CD14-positive monocyte (primary cell): ENCODE data around the gene TP53I3. TPM values are rescaled to one million over a fixed set of nuclear protein-coding genes. Genes with fewer than 3 reads are reported as not detected.
A peak's percentile ranks its signal among the peaks of the same experiment; 100 is the strongest.

Source experiments
- DNase-seq, 3 donors: peaks; one replicate each; pipeline ENCODE4 v3.0.0-alpha.2; 2011 to 2022
- H2AFZ ChIP-seq: 2 replicates; pipeline ENCODE4 v1.6.0; 2012; ENCODE audit warnings: mild to moderate bottlenecking, low read depth, low read length, inconsistent platforms; ENCODE audit not compliant: insufficient read depth, poor library complexity, severe bottlenecking
- H3K27ac ChIP-seq, 2 donors: 1 replicate in 1 of 2; 2 replicates in 1 of 2; pipeline ENCODE4 v1.5.1; 2012 to 2013; ENCODE audit warnings: low read length in 2 of 2, control low read depth in 1 of 2, inconsistent platforms in 1 of 2, low read depth in 1 of 2, mild to moderate bottlenecking in 1 of 2
- H3K27me3 ChIP-seq, 2 donors: one replicate each; pipeline versions ENCODE4 v1.6.0 to v1.6.1; 2011 to 2013; ENCODE audit warnings: low read length in 2 of 2; ENCODE audit not compliant: control insufficient read depth in 2 of 2, insufficient read depth in 2 of 2
- H3K36me3 ChIP-seq, 2 donors: replicated peaks in 1 of 2; 1 replicate in 1 of 2; 2 replicates in 1 of 2; pipeline versions ENCODE4 v1.5.1 to v1.6.1; 2012 to 2013; ENCODE audit warnings: low read length in 2 of 2, control low read depth in 1 of 2, inconsistent platforms in 1 of 2, mild to moderate bottlenecking in 1 of 2; ENCODE audit not compliant: insufficient read depth in 2 of 2, control insufficient read depth in 1 of 2
- H3K4me1 ChIP-seq, 2 donors: 1 replicate in 1 of 2; 2 replicates in 1 of 2; pipeline versions ENCODE4 v1.5.1 to v1.6.1; 2012 to 2013; ENCODE audit warnings: low read length in 2 of 2, control low read depth in 1 of 2, inconsistent platforms in 1 of 2, mild to moderate bottlenecking in 1 of 2, moderate library complexity in 1 of 2; ENCODE audit not compliant: insufficient read depth in 2 of 2, control insufficient read depth in 1 of 2
- H3K4me2 ChIP-seq: replicated peaks from 2 replicates; pipeline ENCODE3; 2012; ENCODE audit warnings: low read length, moderate library complexity, mild to moderate bottlenecking; ENCODE audit not compliant: poor library complexity, severe bottlenecking; ENCODE audit errors: extremely low read depth
- H3K4me3 ChIP-seq, 3 experiments: fragments of 200-600 bp in 1 of 3; sonication (generic) in 1 of 3; replicated peaks in 1 of 3; 1 replicate in 2 of 3; 2 replicates in 1 of 3; pipeline ENCODE4 v1.5.1; 2011 to 2013; ENCODE audit warnings: low read length in 3 of 3, mild to moderate bottlenecking in 3 of 3, control low read depth in 2 of 3, low read depth in 2 of 3, inconsistent platforms in 1 of 3, moderate library complexity in 1 of 3
- H3K79me2 ChIP-seq: 2 replicates; pipeline ENCODE4 v1.6.0; 2012; ENCODE audit warnings: mild to moderate bottlenecking, control low read depth, inconsistent platforms, low read length, moderate library complexity; ENCODE audit not compliant: insufficient read depth
- H3K9ac ChIP-seq: 2 replicates; pipeline ENCODE4 v1.6.0; 2017; ENCODE audit warnings: low read length, mild to moderate bottlenecking; ENCODE audit not compliant: insufficient read depth, poor library complexity, severe bottlenecking
- H3K9me3 ChIP-seq, 2 donors: replicated peaks in 1 of 2; 1 replicate in 1 of 2; 2 replicates in 1 of 2; pipeline versions ENCODE4 v1.5.1 to v1.6.1; 2012 to 2013; ENCODE audit warnings: low read length in 2 of 2, control low read depth in 1 of 2; ENCODE audit not compliant: control insufficient read depth in 1 of 2, insufficient read depth in 1 of 2
- H4K20me1 ChIP-seq: 2 replicates; pipeline ENCODE4 v1.6.0; 2012; ENCODE audit warnings: mild to moderate bottlenecking, low read length, control low read depth, moderate library complexity; ENCODE audit not compliant: insufficient read depth
- H3K27ac Mint-ChIP-seq, 7 donors: one replicate each; pipeline ENCODE4 v1.8.0; 2020; ENCODE audit warnings: mild to moderate bottlenecking in 7 of 7, mixed read lengths in 7 of 7, moderate library complexity in 6 of 7, inconsistent platforms in 2 of 7
- H3K27me3 Mint-ChIP-seq, 3 donors: one replicate each; pipeline ENCODE4 v1.8.0; 2021 to 2022; ENCODE audit warnings: low read depth in 3 of 3, mild to moderate bottlenecking in 3 of 3, mixed read lengths in 3 of 3, moderate library complexity in 3 of 3, inconsistent platforms in 1 of 3
- H3K36me3 Mint-ChIP-seq, 2 donors: one replicate each; pipeline ENCODE4 v1.8.0; 2020; ENCODE audit warnings: mixed read lengths in 2 of 2, inconsistent platforms in 1 of 2, mild to moderate bottlenecking in 1 of 2
- H3K4me1 Mint-ChIP-seq: one replicate; pipeline ENCODE4 v1.8.0; 2020; ENCODE audit warnings: mild to moderate bottlenecking, mixed read lengths
- H3K4me3 Mint-ChIP-seq, 2 donors: one replicate each; pipeline ENCODE4 v1.8.0; 2020; ENCODE audit warnings: mild to moderate bottlenecking in 2 of 2, mixed read lengths in 2 of 2, moderate library complexity in 1 of 2
- H3K9me3 Mint-ChIP-seq, 7 donors: one replicate each; pipeline ENCODE4 v1.8.0; 2020 to 2022; ENCODE audit warnings: mixed read lengths in 7 of 7, mild to moderate bottlenecking in 6 of 7, moderate library complexity in 6 of 7, inconsistent platforms in 2 of 7
- WGBS: methylation state at CpG from one replicate; pipeline ENCODE4 v1.1.5; 2013; ENCODE audit warnings: missing lambda C conversion rate; ENCODE audit not compliant: insufficient coverage; 5-methylcytosine and 5-hydroxymethylcytosine counted together
- intact Hi-C, 2 donors: fragments of 100-400 bp; cut with micrococcal nuclease; formaldehyde crosslinking; loops; one replicate each; pipeline versions ENCODE4 v1.15.0 to v1.15.1; 2023
- polyA plus RNA-seq, 3 donors: library from polyadenylated mRNA; depleted of rRNA in 1 of 3; unstranded in 2 of 3; stranded (reverse) in 1 of 3; fragments of 300-500 nt in 2 of 3; fragments of >200 nt in 1 of 3; fragmentation: Illumina TruSeq in 2 of 3; gene quantifications; 1 replicate in 2 of 3; 2 replicates in 1 of 3; pipeline ENCODE4 v1.2.3, GENCODE V29; 2012 to 2021
- TF ChIP-seq, protein P1 (sequence below): fragments of 200-600 bp; IDR thresholded peaks from one replicate; pipeline ENCODE4 v1.8.0; 2022; ENCODE audit warnings: antibody characterized with exemption, mild to moderate bottlenecking

TP53I3 gene
- polyA plus RNA-seq, 3 donors = 24.5 to 41.7 (median 34.9) TPM

DNA sequence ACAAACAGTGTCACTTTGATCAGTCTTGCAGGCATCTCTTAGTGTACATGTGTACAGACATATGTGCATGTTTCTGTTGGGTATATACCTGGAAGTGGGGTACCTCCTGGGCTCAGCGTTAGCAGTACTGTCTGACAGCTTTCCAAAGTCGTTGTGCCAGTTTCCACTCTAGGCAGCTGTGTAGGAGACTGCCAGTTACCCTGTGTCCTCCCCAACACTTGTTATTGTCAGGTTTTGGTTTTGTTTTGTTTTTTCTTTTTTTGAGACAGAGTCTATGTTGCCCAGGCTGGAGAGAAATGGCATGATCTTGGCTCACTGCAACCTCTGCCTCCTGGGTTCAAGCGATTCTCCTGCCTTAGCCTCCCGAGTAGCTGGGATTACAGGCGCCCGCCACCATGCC is 28.9 kb downstream of the TP53I3 start:
- no peaks in the 10 kb centered on the region for H3K4me1 Mint-ChIP-seq
- H3K9me3 Mint-ChIP-seq = peaks cover 0 to 4% (median 0%) of the 10 kb centered on the region in 7 donors
- no peaks in the 10 kb centered on the region for H3K9me3 ChIP-seq
- H3K4me1 ChIP-seq = no peaks in the 10 kb centered on the region
- intact Hi-C loops = no loop called here
- H3K27ac ChIP-seq = no peak overlapping the region
- H3K4me3 ChIP-seq = no peak overlapping the region
- TF ChIP-seq, protein P1, sequence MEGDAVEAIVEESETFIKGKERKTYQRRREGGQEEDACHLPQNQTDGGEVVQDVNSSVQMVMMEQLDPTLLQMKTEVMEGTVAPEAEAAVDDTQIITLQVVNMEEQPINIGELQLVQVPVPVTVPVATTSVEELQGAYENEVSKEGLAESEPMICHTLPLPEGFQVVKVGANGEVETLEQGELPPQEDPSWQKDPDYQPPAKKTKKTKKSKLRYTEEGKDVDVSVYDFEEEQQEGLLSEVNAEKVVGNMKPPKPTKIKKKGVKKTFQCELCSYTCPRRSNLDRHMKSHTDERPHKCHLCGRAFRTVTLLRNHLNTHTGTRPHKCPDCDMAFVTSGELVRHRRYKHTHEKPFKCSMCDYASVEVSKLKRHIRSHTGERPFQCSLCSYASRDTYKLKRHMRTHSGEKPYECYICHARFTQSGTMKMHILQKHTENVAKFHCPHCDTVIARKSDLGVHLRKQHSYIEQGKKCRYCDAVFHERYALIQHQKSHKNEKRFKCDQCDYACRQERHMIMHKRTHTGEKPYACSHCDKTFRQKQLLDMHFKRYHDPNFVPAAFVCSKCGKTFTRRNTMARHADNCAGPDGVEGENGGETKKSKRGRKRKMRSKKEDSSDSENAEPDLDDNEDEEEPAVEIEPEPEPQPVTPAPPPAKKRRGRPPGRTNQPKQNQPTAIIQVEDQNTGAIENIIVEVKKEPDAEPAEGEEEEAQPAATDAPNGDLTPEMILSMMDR = no peak
- H3K27ac Mint-ChIP-seq = no peak overlapping the region
- no peak for DNase-seq
- H3K27me3 Mint-ChIP-seq = peaks cover 0 to 4% (median 2%) of the 10 kb centered on the region in 3 donors
- no peaks in the 10 kb centered on the region for H3K27me3 ChIP-seq
- H3K4me2 ChIP-seq = no peak overlapping the region
- H3K79me2 ChIP-seq = no peaks in the 10 kb centered on the region
- H3K4me3 Mint-ChIP-seq = no peak overlapping the region
- no peaks in the 10 kb centered on the region for H3K36me3 Mint-ChIP-seq
- 94% methylated on average over 2 of the region's 6 CpGs for WGBS
- H2AFZ ChIP-seq = no peak overlapping the region
- no peak overlapping the region for H3K9ac ChIP-seq
- no peaks in the 10 kb centered on the region for H3K36me3 ChIP-seq
- H4K20me1 ChIP-seq = no peaks in the 10 kb centered on the region

DNA sequence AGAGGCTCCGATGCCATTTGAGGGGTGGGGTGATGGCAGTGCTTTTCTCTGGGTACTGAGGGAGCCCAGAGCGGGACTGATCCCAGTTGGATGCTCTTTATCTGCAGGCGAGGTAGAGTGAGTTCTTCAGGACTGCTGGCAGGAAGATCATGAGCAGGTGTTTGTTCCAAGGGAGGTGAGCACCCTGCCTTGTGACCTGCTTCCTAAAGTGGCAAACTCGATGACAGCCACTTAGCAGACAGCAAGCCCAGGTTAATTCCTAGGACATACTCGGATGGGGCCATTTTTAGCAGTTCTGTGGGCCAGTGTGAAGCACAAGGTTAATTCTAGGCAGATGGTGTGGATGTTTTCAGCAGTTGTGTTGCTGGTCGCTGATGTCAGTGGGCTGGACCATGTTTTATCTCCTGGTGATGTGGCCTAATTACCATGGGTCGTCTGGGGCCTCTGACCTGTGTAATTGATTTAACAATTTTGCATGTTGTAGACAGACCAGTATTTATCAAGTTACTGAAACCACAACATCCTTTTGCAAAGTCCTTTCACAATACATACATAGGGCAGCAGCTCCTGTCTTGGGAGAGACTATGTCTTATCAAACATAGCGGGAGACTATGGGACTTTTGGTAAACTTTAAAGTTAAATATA is 30.1 kb downstream of the TP53I3 start:
- Histone ChIP-seq H3K27me3 (peaks cover 0 to 3% of the 10 kb centered on the region in 2 donors), H3K9me3 (no peaks in the 10 kb centered on the region), H3K4me1 (peaks cover 6% of the 10 kb centered on the region in 2 donors), H3K27ac (no peak overlapping the region), H3K36me3 (no peaks in the 10 kb centered on the region), H4K20me1 (no peaks in the 10 kb centered on the region), H3K4me3 (no peak overlapping the region), H3K4me2 (no peak overlapping the region), H3K9ac (no peak overlapping the region), H2AFZ (no peak overlapping the region), H3K79me2 (no peaks in the 10 kb centered on the region)
- peak overlapping the region in 1 of 7 donors; percentile 1 for H3K27ac Mint-ChIP-seq
- no peak overlapping the region for H3K4me3 Mint-ChIP-seq
- DNase-seq = no peak
- no peaks in the 10 kb centered on the region for H3K4me1 Mint-ChIP-seq
- WGBS = 89% methylated on average over 6 of the region's 8 CpGs
- H3K9me3 Mint-ChIP-seq = peaks cover 0 to 4% (median 0%) of the 10 kb centered on the region in 7 donors
- H3K36me3 Mint-ChIP-seq = no peaks in the 10 kb centered on the region
- intact Hi-C loops = no loop called here
- TF ChIP-seq, protein P1 = no peak
- peaks cover 0 to 8% (median 2%) of the 10 kb centered on the region in 3 donors for H3K27me3 Mint-ChIP-seq
